ENCODE results near the gene RASGRF1. TPM values are rescaled to one million over a fixed set of nuclear protein-coding genes. Genes with fewer than 3 reads are reported as not detected.

RASGRF1 gene
- total RNA-seq, 2 experiments from 2014 or later, result not detected

DNA sequence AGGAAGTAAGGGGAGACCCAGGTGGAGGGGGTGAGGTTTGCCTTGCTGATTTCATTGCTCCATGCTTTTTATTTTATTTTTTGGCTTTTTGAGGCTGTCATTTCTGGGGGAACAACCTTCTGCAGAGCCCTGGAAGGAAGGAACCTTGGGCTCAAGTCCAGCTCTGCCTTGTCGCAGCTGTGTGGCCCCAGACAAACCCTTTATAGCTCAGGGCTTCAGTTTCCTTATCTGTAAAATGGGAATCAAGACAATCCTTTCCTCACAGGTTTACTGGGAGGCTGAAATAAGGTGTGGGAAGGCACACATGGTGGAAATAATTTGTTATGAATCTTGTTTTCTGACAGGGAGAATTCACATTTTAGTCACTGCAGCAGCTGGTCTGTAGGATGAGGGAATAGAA is 100.3 kb downstream of the RASGRF1 start:
- Mint-ChIP-seq H3K4me1 (peaks cover 9% of the 10 kb centered on the region), H3K4me3 (no peak overlapping the region), H3K27ac (no peak overlapping the region), H3K9me3 (no peaks in the 10 kb centered on the region), H3K36me3 (ENCODE audit: low read depth) (no peaks in the 10 kb centered on the region), H3K27me3 (peaks cover 5% of the 10 kb centered on the region)
- POLR2A ChIA-PET, result no interaction called here
- CTCF ChIA-PET, result no interaction called here
- no peak for DNase-seq

DNA sequence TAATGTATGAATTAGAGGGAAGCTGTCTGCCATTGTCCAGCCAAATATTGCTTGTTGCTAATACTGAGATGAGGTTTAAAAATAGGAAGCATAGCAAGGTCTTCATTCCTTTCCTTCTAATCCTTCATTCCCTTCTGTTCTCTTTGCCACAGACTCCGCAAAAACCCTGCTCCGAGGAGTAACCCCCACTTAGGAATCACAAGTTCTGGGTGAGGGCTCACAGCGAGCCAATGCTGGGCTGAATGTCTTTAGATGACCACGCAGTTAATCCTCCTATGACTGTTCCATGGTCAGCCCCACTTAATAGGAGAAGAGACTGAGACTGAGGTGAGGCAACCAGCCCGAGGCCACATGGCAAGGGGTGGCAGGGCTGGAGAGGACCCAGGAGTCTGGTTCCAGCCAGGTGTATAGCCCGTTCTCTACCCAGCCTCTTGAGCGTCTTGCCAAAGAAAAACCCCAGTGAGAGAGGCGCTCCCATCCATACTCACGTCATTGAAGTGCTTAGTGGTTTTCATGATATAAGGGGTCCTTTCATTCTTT is 100.8 kb downstream of the RASGRF1 start:
- Mint-ChIP-seq H3K27me3 (peaks cover 5% of the 10 kb centered on the region), H3K36me3 (ENCODE audit: low read depth) (no peaks in the 10 kb centered on the region), H3K4me3 (no peak overlapping the region), H3K27ac (no peak overlapping the region), H3K9me3 (no peaks in the 10 kb centered on the region), H3K4me1 (peaks cover 9% of the 10 kb centered on the region)
- no peak for DNase-seq
- POLR2A ChIA-PET, result no interaction called here
- CTCF ChIA-PET, result interaction anchor here (1.7 kb wide), 1 partner anchor 10 kb away, joined by 6 read pairs; no protein-coding TSS in a partner anchor

GRCh38 chr15:78988361-78988911 is 102.1 kb downstream of the RASGRF1 start:
- Mint-ChIP-seq H3K36me3 (ENCODE audit: low read depth) (no peaks in the 10 kb centered on the region), H3K4me1 (peaks cover 9% of the 10 kb centered on the region), H3K27ac (no peak overlapping the region), H3K27me3 (peaks cover 5% of the 10 kb centered on the region), H3K9me3 (no peaks in the 10 kb centered on the region), H3K4me3 (no peak overlapping the region)
- ChIA-PET CTCF (interaction anchor here (1.7 kb wide), 1 partner anchor 9 kb away, joined by 6 read pairs; no protein-coding TSS in a partner anchor), POLR2A (interaction anchor here (0.6 kb wide), 1 partner anchor 64 kb away, joined by 3 read pairs; no protein-coding TSS in a partner anchor)
- DNase-seq, result no peak

GRCh38 chr15:78987556-78988360 is 102.8 kb downstream of the RASGRF1 start:
- Mint-ChIP-seq H3K36me3 (ENCODE audit: low read depth) (no peaks in the 10 kb centered on the region), H3K4me1 (peaks cover 9% of the 10 kb centered on the region), H3K27me3 (peaks cover 5% of the 10 kb centered on the region), H3K4me3 (no peak overlapping the region), H3K9me3 (no peaks in the 10 kb centered on the region), H3K27ac (no peak overlapping the region)
- no peak for DNase-seq
- POLR2A ChIA-PET, result interaction anchor here (0.7 kb wide), 1 partner anchor 41 kb away, joined by 5 read pairs; no protein-coding TSS in a partner anchor
- CTCF ChIA-PET, result interaction anchor here (0.6 to 1.7 kb wide), 3 partner anchors 8 to 116 kb away, joined by 3 to 6 read pairs (median 5); no protein-coding TSS in a partner anchor

GRCh38 chr15:78985859-78986475 is 104.6 kb downstream of the RASGRF1 start:
- POLR2A ChIA-PET, result no interaction called here
- no peaks in the 10 kb centered on the region for H3K9me3 Mint-ChIP-seq
- CTCF ChIA-PET, result no interaction called here
- no peak for DNase-seq
- H3K27me3 Mint-ChIP-seq, result peaks cover 5% of the 10 kb centered on the region
- H3K36me3 Mint-ChIP-seq (ENCODE audit: low read depth), result no peaks in the 10 kb centered on the region
- no peak overlapping the region for H3K27ac Mint-ChIP-seq
- peaks cover 9% of the 10 kb centered on the region for H3K4me1 Mint-ChIP-seq
- H3K4me3 Mint-ChIP-seq, result no peak overlapping the region

GRCh38 chr15:78984041-78984440 is 106.5 kb downstream of the RASGRF1 start:
- H3K4me3 Mint-ChIP-seq, result no peak overlapping the region
- H3K27ac Mint-ChIP-seq, result no peak overlapping the region
- H3K9me3 Mint-ChIP-seq, result no peaks in the 10 kb centered on the region
- H3K4me1 Mint-ChIP-seq, result peaks cover 9% of the 10 kb centered on the region
- CTCF ChIA-PET, result interaction anchor here (0.6 kb wide), 1 partner anchor 1149 kb away, joined by 4 read pairs; no protein-coding TSS in a partner anchor
- H3K36me3 Mint-ChIP-seq (ENCODE audit: low read depth), result no peaks in the 10 kb centered on the region
- POLR2A ChIA-PET, result no interaction called here
- DNase-seq, result no peak
- peaks cover 5% of the 10 kb centered on the region for H3K27me3 Mint-ChIP-seq

- Mint-ChIP-seq H3K4me1 (peaks cover 6% of the 10 kb centered on the region), H3K36me3 (ENCODE audit: low read depth) (no peaks in the 10 kb centered on the region), H3K4me3 (no peak overlapping the region), H3K9me3 (no peaks in the 10 kb centered on the region), H3K27ac (no peak overlapping the region), H3K27me3 (peaks cover 5% of the 10 kb centered on the region)
- POLR2A ChIA-PET, result no interaction called here
- CTCF ChIA-PET, result interaction anchor here (0.6 to 1.0 kb wide), 2 partner anchors 17 to 1150 kb away, joined by 3 to 4 read pairs; no protein-coding TSS in a partner anchor
- DNase-seq, result no peak
Observed at GRCh38 chr15:78983146-78983918, 107.2 kb downstream of the RASGRF1 start.

- POLR2A ChIA-PET, result no interaction called here
- Mint-ChIP-seq H3K36me3 (ENCODE audit: low read depth) (no peaks in the 10 kb centered on the region), H3K4me3 (no peak overlapping the region), H3K27me3 (peaks cover 4% of the 10 kb centered on the region), H3K9me3 (no peaks in the 10 kb centered on the region), H3K4me1 (peaks cover 1% of the 10 kb centered on the region), H3K27ac (no peak overlapping the region)
- DNase-seq, result no peak
- CTCF ChIA-PET, result interaction anchor here (1.0 kb wide), 1 partner anchor 18 kb away, joined by 3 read pairs; no protein-coding TSS in a partner anchor
Observed at GRCh38 chr15:78982736-78983135, 107.8 kb downstream of the RASGRF1 start.

DNA sequence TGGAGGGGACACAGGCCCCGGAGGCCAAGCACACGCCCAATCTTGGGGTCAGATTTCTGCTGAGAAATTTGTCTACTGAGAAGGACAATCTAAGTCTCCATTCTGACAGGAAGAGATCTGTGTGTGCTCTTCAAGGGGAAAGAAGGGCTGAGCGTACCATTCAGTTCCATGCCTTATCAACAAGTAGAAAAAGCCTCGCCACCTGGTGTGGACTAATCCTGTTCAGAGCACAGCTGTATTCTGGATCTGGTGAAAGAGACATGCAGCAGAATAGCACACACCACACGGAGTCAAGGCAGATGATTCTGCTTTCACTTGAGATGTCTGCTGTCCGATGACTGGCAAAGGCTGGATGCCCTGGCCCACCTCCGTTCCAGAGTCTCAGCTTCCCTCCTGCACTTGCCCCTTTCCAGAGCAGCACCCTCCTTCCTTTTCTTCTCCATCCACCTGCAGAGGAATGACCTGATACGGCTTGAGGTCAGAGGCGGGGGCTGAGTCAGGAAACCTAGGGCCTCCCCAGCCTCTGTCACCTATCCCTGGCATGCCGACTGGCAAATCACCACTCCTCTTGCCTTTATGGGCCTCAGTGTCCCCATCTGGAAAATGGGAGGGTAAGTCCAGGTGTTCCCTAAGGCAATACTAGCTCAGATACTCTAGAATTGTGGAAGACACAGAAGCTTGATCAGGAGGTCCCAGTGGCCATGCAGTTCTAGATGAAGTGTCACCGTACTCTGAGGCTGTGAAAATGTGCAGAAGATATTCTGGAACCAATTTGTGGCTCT is 108.9 kb downstream of the RASGRF1 start:
- Mint-ChIP-seq H3K9me3 (no peaks in the 10 kb centered on the region), H3K4me3 (no peak overlapping the region), H3K27ac (no peak overlapping the region), H3K4me1 (no peaks in the 10 kb centered on the region), H3K36me3 (ENCODE audit: low read depth) (no peaks in the 10 kb centered on the region), H3K27me3 (no peaks in the 10 kb centered on the region)
- CTCF ChIA-PET, result no interaction called here
- DNase-seq, result no peak
- POLR2A ChIA-PET, result no interaction called here

DNA sequence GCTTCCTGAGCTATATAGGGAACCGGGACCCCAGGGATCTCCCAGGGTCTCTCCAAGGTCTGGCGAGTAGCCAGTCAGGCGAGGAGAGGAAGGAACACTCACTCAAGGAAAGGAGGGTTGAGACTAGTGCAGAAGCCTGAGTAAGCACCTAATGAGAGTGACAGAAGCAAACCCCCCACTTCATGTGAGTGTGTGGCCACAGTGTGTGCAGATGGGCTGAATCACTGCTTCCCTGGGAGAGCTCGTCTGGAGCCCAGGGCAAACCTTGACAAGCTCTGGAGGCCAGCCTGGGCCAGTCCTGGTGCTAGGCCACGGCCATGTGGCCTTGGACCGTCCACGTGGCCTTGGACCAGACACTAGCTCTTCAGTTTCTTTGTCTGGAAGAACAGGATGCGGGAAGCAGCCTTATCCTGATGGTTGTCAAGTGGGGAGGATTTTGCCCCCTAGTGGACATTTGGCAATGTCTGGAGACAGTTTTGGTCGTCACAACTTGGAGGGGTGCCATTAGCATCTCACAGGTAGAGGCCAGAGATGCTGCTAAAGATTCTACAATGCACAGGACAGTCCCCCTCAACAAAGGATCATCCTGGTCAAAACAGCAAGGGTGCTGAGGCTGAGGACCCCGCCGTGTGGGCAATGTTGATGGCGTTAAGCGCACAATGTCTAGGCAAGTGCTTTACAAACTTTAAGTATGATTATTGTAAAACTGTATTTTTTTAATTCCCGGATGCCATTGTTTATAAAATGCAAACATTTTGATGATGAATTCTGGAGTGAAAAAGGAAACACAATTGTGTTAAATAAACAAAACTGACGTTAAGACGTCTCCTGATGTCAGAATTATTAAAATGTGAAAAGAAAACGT is 110.9 kb downstream of the RASGRF1 start:
- H3K9me3 Mint-ChIP-seq, result no peaks in the 10 kb centered on the region
- H3K27me3 Mint-ChIP-seq, result no peaks in the 10 kb centered on the region
- POLR2A ChIA-PET, result no interaction called here
- H3K4me3 Mint-ChIP-seq, result no peak overlapping the region
- no peaks in the 10 kb centered on the region for H3K4me1 Mint-ChIP-seq
- DNase-seq, result peak; percentile 43
- no peak overlapping the region for H3K27ac Mint-ChIP-seq
- CTCF ChIA-PET, result interaction anchor here (0.6 to 1.4 kb wide), 7 partner anchors 9 to 117 kb away, joined by 3 to 6 read pairs (median 4); no protein-coding TSS in a partner anchor
- H3K36me3 Mint-ChIP-seq (ENCODE audit: low read depth), result no peaks in the 10 kb centered on the region

DNA sequence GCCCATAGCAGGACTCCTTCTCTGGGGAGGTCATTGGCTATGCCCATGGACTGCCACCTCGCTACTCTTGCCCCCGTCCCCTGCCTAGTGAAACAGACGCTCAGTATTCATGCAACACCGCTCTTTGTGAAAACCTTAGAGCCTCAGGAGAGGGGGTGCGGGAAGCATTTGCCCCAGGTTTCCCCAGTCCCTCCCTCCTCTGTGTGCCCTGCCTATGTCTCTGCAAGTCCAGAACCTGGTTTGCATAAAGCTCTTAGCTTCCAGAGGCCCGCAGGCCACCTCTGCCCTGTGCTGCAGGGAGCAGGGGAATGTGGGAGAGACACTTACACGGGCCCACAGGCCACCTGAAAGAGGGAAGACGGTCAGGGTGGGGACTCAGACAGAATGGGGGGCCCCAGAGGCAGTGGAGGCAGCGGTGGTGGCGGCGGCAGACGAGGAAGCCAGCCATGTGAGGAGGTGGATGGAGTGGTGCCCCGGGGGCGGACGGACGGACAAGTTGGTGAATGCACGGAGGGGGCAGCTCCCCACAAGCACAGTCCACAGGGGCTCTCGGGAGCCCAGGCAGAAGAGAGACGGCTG is 111.9 kb downstream of the RASGRF1 start:
- Mint-ChIP-seq H3K27me3 (no peaks in the 10 kb centered on the region), H3K27ac (no peak overlapping the region), H3K4me1 (no peaks in the 10 kb centered on the region), H3K36me3 (ENCODE audit: low read depth) (no peaks in the 10 kb centered on the region), H3K4me3 (no peak overlapping the region), H3K9me3 (no peaks in the 10 kb centered on the region)
- ChIA-PET POLR2A (no interaction called here), CTCF (interaction anchor here (1.0 to 1.4 kb wide), 3 partner anchors 12 to 53 kb away, joined by 3 to 4 read pairs (median 4); no protein-coding TSS in a partner anchor)
- no peak for DNase-seq

Measured in activated CD4-positive, alpha-beta T cell treated with anti-CD3 and anti-CD28 coated beads, Interleukin-2, amount 10 ng/mL, durations not matched to agents 7 days and 5 days (primary cell).